Glomerular visceral epithelial cell (primary cell): Measurements from ENCODE around the gene SOX10.

Experiments
- DNase-seq: peaks from one replicate; pipeline ENCODE4 v3.0.0-alpha.2; 2016; ENCODE audit errors: extremely low spot score

SOX10 gene

GRCh38 chr22:38016182-38017151 is 32.1 kb upstream of the SOX10 start:
- no peak for DNase-seq

GRCh38 chr22:38014083-38014482 is 29.7 kb upstream of the SOX10 start:
- no peak for DNase-seq

GRCh38 chr22:38012604-38013072 is 28.3 kb upstream of the SOX10 start:
- no peak for DNase-seq

- DNase-seq: no peak
These were observed 24.8 kb upstream of the SOX10 start for GRCh38 chr22:38009000-38009806.

GRCh38 chr22:38007330-38007902 is 23.1 kb upstream of the SOX10 start:
- no peak for DNase-seq

- no peak for DNase-seq
These were observed 22.6 kb upstream of the SOX10 start for GRCh38 chr22:38006906-38007305.

- no peak for DNase-seq
These were observed 21.6 kb upstream of the SOX10 start for GRCh38 chr22:38005943-38006342.

- DNase-seq: peak; percentile 74
These were observed 15.4 kb upstream of the SOX10 start for GRCh38 chr22:37999640-38000272.

- DNase-seq: no peak
These were observed 14.9 kb upstream of the SOX10 start for GRCh38 chr22:37999236-37999635.

- DNase-seq: no peak
These were observed 14.2 kb upstream of the SOX10 start for GRCh38 chr22:37998543-37998942.

GRCh38 chr22:37996515-37997246 is 12.3 kb upstream of the SOX10 start:
- no peak for DNase-seq

- DNase-seq: no peak
These were observed 11.7 kb upstream of the SOX10 start for GRCh38 chr22:37996079-37996478.

- no peak for DNase-seq
These were observed 11.1 kb upstream of the SOX10 start for GRCh38 chr22:37995460-37995859.

- no peak for DNase-seq
These were observed 10.6 kb upstream of the SOX10 start for GRCh38 chr22:37994982-37995381.

- no peak for DNase-seq
These were observed 9.7 kb upstream of the SOX10 start for GRCh38 chr22:37994049-37994448.

GRCh38 chr22:37991731-37992442 is 7.5 kb upstream of the SOX10 start:
- no peak for DNase-seq

- DNase-seq: no peak
These were observed 6.5 kb upstream of the SOX10 start for GRCh38 chr22:37990862-37991261.

- DNase-seq: no peak
These were observed 5.9 kb upstream of the SOX10 start for GRCh38 chr22:37990301-37990700.

- no peak for DNase-seq
These were observed 5.0 kb upstream of the SOX10 start for GRCh38 chr22:37989146-37990045.
